BE2C (cell line): ENCODE results near the gene SPDYC.
A peak's percentile ranks its signal among the peaks of the same experiment; 100 is the strongest.

ENCODE experiments used
- DNase-seq: peaks from one replicate; pipeline ENCODE4 v3.0.0-alpha.2; 2020
- H3K27me3 ChIP-seq: fragments of 250-450 bp; sonication (Bioruptor Pico); 2 replicates; pipeline ENCODE4 v1.5.1; 2020; ENCODE audit warnings: mild to moderate bottlenecking
- H3K36me3 ChIP-seq: fragments of 250-450 bp; sonication (Bioruptor Pico); 2 replicates; pipeline ENCODE4 v1.5.1; 2020; ENCODE audit warnings: mild to moderate bottlenecking
- H3K4me1 ChIP-seq: fragments of 250-450 bp; sonication (Bioruptor Pico); 2 replicates; pipeline ENCODE4 v1.5.1; 2020
- H3K4me3 ChIP-seq: 2 replicates; pipeline ENCODE4 v1.5.1; 2011; ENCODE audit warnings: low read depth, low read length
- H3K9me3 ChIP-seq: fragments of 250-450 bp; sonication (Bioruptor Pico); 2 replicates; pipeline ENCODE4 v1.5.1; 2020
- TF ChIP-seq, protein P1 (sequence below): IDR thresholded peaks from 2 replicates; pipeline ENCODE4 v1.5.1; 2012; ENCODE audit warnings: mild to moderate bottlenecking, low read depth, low read length

The SPDYC gene

DNA sequence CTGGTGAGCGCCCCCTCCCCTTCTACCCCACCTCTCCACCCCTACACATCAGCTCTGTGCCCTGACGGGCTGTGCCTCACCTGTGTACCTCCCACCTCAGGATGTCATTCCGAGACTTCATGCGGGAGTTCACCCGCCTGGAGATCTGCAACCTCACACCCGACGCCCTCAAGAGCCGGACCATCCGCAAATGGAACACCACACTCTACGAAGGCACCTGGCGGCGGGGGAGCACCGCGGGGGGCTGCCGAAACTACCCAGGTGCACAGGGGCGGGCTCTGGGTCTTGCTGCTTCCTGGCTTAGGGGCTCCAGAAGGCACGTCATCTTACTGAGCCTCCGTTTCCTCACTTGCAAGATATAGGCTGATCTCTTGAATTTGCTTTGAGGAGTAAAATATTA lies 18.5 kb downstream of the SPDYC start:
- H3K36me3 ChIP-seq, result no peaks in the 10 kb centered on the region
- H3K9me3 ChIP-seq, result no peaks in the 10 kb centered on the region
- H3K4me1 ChIP-seq, result no peaks in the 10 kb centered on the region
- DNase-seq, result no peak
- TF ChIP-seq, protein P1, sequence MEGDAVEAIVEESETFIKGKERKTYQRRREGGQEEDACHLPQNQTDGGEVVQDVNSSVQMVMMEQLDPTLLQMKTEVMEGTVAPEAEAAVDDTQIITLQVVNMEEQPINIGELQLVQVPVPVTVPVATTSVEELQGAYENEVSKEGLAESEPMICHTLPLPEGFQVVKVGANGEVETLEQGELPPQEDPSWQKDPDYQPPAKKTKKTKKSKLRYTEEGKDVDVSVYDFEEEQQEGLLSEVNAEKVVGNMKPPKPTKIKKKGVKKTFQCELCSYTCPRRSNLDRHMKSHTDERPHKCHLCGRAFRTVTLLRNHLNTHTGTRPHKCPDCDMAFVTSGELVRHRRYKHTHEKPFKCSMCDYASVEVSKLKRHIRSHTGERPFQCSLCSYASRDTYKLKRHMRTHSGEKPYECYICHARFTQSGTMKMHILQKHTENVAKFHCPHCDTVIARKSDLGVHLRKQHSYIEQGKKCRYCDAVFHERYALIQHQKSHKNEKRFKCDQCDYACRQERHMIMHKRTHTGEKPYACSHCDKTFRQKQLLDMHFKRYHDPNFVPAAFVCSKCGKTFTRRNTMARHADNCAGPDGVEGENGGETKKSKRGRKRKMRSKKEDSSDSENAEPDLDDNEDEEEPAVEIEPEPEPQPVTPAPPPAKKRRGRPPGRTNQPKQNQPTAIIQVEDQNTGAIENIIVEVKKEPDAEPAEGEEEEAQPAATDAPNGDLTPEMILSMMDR, result no peak
- no peak overlapping the region for H3K4me3 ChIP-seq
- H3K27me3 ChIP-seq, result no peaks in the 10 kb centered on the region

DNA sequence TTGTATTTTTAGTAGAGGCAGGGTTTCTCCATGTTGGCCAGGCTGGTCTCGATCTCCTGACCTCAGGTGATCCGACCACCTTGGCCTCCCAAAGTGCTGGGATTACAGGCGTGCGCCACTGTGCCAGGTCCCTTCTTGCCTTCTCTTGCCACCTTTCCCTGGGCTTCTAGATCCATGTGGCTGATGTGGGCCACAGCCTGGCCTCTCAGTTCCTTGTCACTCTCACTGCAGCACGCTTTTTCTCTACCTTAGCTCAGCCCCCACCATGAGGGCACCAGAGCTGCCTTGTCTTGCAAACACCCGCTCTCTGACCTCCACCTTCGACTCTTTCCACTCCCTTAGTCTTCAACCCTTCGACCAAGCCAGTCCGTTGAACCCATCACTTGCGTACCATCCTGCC lies 19.2 kb downstream of the SPDYC start:
- no peaks in the 10 kb centered on the region for H3K27me3 ChIP-seq
- DNase-seq, result no peak
- H3K4me3 ChIP-seq, result no peak overlapping the region
- H3K9me3 ChIP-seq, result no peaks in the 10 kb centered on the region
- H3K36me3 ChIP-seq, result no peaks in the 10 kb centered on the region
- no peaks in the 10 kb centered on the region for H3K4me1 ChIP-seq
- TF ChIP-seq, protein P1, result no peak

DNA sequence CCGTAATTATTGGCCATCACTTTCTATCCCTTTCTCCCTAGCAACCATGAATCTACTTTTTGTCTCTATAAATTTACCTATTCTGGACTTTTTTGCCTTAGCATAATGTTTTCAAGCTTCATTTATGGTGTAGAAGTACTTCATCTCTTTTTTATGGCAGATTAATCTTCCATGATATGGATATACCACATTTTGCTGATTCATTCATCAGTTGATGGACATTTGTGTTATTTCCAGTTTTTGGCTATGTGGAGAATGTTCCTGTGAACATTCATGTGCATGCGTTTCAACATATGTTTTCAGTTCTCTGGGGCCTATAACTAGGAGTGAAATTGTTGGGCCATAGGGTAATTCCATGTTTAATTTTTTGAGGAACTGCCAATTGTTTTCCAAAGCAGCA lies 24.5 kb downstream of the SPDYC start:
- TF ChIP-seq, protein P1, result no peak
- no peak overlapping the region for H3K4me3 ChIP-seq
- DNase-seq, result no peak
- no peaks in the 10 kb centered on the region for H3K4me1 ChIP-seq
- H3K9me3 ChIP-seq, result no peaks in the 10 kb centered on the region
- H3K36me3 ChIP-seq, result no peaks in the 10 kb centered on the region
- H3K27me3 ChIP-seq, result no peaks in the 10 kb centered on the region

DNA sequence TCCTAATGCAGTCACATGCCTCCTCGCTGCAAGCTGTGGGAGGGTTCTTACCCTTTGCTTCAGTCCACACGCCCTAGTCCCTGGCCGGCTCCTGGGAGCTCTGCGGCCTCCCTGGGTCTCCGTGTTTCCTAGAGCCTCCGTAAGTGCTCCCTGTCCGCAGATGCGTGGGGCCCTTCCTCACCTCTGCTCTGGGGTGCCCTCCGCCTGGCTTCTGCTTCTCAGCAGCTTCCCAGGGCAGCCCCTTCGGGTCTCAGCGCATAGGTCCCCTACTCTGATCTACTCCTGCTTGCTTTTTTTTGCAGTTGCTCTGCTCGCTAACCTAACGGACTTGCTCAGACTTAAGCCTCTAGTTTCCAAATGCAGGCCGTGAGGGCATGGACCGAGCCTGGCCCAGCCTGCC lies 34.1 kb downstream of the SPDYC start:
- Histone ChIP-seq H3K27me3 (no peaks in the 10 kb centered on the region), H3K4me3 (no peak overlapping the region), H3K36me3 (no peaks in the 10 kb centered on the region), H3K4me1 (no peaks in the 10 kb centered on the region), H3K9me3 (no peaks in the 10 kb centered on the region)
- TF ChIP-seq, protein P1, result no peak
- DNase-seq, result no peak

DNA sequence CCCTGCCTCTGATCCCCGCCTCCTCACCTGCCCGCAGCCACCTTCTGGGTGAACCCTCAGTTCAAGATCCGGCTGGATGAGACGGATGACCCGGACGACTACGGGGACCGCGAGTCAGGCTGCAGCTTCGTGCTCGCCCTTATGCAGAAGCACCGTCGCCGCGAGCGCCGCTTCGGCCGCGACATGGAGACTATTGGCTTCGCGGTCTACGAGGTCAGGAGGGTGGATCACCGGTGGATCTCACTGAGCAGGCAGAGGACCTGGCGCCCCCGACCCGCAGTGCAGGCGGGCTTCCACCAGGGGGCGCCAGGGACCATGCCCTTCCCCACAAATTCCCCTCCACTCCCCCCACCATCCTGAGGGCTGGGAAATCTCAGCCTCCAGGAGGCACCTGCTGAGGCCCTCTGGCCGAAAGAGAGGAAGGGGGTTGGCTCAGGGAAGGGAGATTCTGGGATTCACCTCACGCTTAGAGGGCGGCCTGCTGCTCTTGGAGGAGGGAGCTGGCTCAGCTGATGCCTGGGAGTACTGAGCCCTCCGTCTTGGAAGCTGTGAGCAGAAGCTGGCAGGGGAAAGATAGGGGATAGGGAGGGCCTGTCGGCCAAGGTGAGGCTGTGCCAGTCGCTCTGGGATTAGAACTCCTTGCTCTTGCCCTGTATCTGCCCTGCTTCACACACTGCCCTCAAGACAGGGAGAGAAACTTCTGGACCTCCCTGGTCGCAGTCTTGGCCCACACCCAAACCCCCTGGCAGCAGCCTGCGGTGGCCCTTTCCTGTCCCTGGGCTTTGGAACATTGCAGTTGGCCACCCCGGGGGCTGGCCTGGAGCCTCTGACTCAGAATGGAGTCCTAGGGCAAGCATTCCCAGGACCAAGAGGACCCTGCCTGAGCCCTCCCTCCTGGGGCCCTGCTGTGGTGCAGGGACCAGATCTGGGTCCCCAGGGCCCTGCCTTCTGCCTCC lies 34.9 kb downstream of the SPDYC start:
- TF ChIP-seq, protein P1, result peak; percentile 80
- Histone ChIP-seq H3K27me3 (no peaks in the 10 kb centered on the region), H3K9me3 (no peaks in the 10 kb centered on the region), H3K4me3 (no peak overlapping the region), H3K4me1 (no peaks in the 10 kb centered on the region), H3K36me3 (no peaks in the 10 kb centered on the region)
- DNase-seq, result peak; percentile 63

DNA sequence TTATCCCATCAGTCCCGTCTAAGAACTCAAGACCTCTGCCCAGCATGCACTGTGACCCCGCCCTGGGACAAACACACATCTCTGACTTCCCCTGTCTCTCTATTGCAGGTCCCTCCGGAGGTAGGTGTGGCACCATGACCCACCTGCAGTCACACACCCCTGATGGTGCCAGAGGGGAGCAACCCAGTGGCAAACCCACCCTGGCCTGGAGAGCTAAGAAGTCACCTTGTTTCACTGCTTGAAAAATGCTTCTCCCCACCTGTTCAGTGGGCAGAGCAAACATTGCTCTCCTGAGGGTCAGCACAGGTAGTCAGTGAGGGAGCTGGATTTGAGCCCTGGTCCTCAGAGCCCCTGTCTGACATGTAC lies 35.6 kb downstream of the SPDYC start:
- TF ChIP-seq, protein P1, result no peak
- DNase-seq, result no peak
- H3K27me3 ChIP-seq, result no peaks in the 10 kb centered on the region
- H3K4me3 ChIP-seq, result no peak overlapping the region
- H3K4me1 ChIP-seq, result no peaks in the 10 kb centered on the region
- no peaks in the 10 kb centered on the region for H3K36me3 ChIP-seq
- H3K9me3 ChIP-seq, result no peaks in the 10 kb centered on the region
